Measurements from ENCODE around the gene FBXL16. TPM values are rescaled to one million over a fixed set of nuclear protein-coding genes. Genes with fewer than 3 reads are reported as not detected.

FBXL16 gene
- total RNA-seq, 1 donor from 2014 or later, result 0.17 TPM

- TF ChIP-seq CTCF (IDR thresholded peaks at IDR 0.05; ENCODE audit: insufficient read depth, low read length, poor library complexity, severe bottlenecking), result no peak
Measured at GRCh38 chr16:728890-729744, 23.5 kb upstream of the FBXL16 start.

GRCh38 chr16:728131-728889 is 22.7 kb upstream of the FBXL16 start:
- TF ChIP-seq CTCF (IDR thresholded peaks at IDR 0.05; ENCODE audit: insufficient read depth, low read length, poor library complexity, severe bottlenecking), result no peak
- Histone ChIP-seq H3K27me3 (ENCODE audit: control insufficient read depth, insufficient read depth, low read length) (no peaks in the 10 kb centered on the region), H3K4me3 (ENCODE audit: low read depth, low read length) (peak overlapping the region; percentile 65), H3K36me3 (ENCODE audit: control insufficient read depth, insufficient read depth, low read length) (peaks cover under 1% of the 10 kb centered on the region)
- no peak for DNase-seq (ENCODE audit: low read depth)

More at GRCh38 chr16:728890-729744, 23.5 kb upstream of the FBXL16 start:
- no peaks in the 10 kb centered on the region for H3K27me3 ChIP-seq (ENCODE audit: control insufficient read depth, insufficient read depth, low read length)
- no peak for DNase-seq (ENCODE audit: low read depth)
- H3K4me3 ChIP-seq (ENCODE audit: low read depth, low read length), result no peak overlapping the region
- H3K36me3 ChIP-seq (ENCODE audit: control insufficient read depth, insufficient read depth, low read length), result peaks cover 2% of the 10 kb centered on the region

- Histone ChIP-seq H3K36me3 (ENCODE audit: control insufficient read depth, insufficient read depth, low read length) (no peaks in the 10 kb centered on the region), H3K4me3 (ENCODE audit: low read depth, low read length) (peak overlapping the region; percentile 65), H3K27me3 (ENCODE audit: control insufficient read depth, insufficient read depth, low read length) (no peaks in the 10 kb centered on the region)
- no peak for DNase-seq (ENCODE audit: low read depth)
- TF ChIP-seq CTCF (IDR thresholded peaks at IDR 0.05; ENCODE audit: insufficient read depth, low read length, poor library complexity, severe bottlenecking), result no peak
Measured at GRCh38 chr16:727291-727977, 21.8 kb upstream of the FBXL16 start.

- Histone ChIP-seq H3K27me3 (ENCODE audit: control insufficient read depth, insufficient read depth, low read length) (no peaks in the 10 kb centered on the region), H3K4me3 (ENCODE audit: low read depth, low read length) (peak within 1 kb of the TSS; percentile 65), H3K36me3 (ENCODE audit: control insufficient read depth, insufficient read depth, low read length) (no peaks in the 10 kb centered on the region)
- TF ChIP-seq CTCF (IDR thresholded peaks at IDR 0.05; ENCODE audit: insufficient read depth, low read length, poor library complexity, severe bottlenecking), result no peak
- no peak for DNase-seq (ENCODE audit: low read depth)
Measured at GRCh38 chr16:726438-727290, 21.1 kb upstream of the FBXL16 start, which contains the start of the genes CCDC78 and HAGHL. CCDC78 (minus strand) TSS chr16:726443; CDS start chr16:726367, 76 bp downstream. HAGHL (plus strand) TSS chr16:727106; CDS start chr16:727510, 404 bp downstream.

GRCh38 chr16:726188-726437 is 20.5 kb upstream of the FBXL16 start:
- no peak for TF ChIP-seq CTCF (IDR thresholded peaks at IDR 0.05; ENCODE audit: insufficient read depth, low read length, poor library complexity, severe bottlenecking)
- H3K36me3 ChIP-seq (ENCODE audit: control insufficient read depth, insufficient read depth, low read length), result no peaks in the 10 kb centered on the region
- DNase-seq (ENCODE audit: low read depth), result no peak
- no peak overlapping the region for H3K4me3 ChIP-seq (ENCODE audit: low read depth, low read length)
- H3K27me3 ChIP-seq (ENCODE audit: control insufficient read depth, insufficient read depth, low read length), result no peaks in the 10 kb centered on the region
